Measurements from ENCODE around the gene WAC.

WAC gene

DNA sequence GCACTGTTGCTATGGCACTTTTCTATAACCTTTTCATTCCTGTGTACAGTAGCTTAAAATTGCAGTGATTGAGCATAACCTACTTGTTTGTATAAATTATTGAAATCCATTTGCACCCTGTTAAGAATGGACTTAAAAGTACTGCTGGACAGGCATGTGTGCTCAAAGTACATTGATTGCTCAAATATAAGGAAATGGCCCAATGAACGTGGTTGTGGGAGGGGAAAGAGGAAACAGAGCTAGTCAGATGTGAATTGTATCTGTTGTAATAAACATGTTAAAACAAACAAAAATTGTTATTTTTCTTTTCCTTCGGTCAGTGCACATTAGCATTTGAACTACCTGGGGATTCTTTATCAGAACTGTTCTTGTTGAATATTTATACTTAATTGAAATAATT is 87.3 kb downstream of the WAC start:
- no peak overlapping the region for H3K4me3 ChIP-seq (ENCODE audit: low read depth in 1 of 2, low read length in 2 of 2)
- no peaks in the 10 kb centered on the region for H3K4me1 ChIP-seq (ENCODE audit: control insufficient read depth in 1 of 2, insufficient read depth in 2 of 2, low read length in 2 of 2)
- H3K27ac ChIP-seq (ENCODE audit: low read depth, low read length), result no peak overlapping the region
- H3K27me3 ChIP-seq (ENCODE audit: control insufficient read depth in 1 of 2, insufficient read depth in 2 of 2, low read length in 2 of 2), result no peaks in the 10 kb centered on the region
- H3K9ac ChIP-seq (ENCODE audit: low read depth in 1 of 2, low read length in 2 of 2), result no peak overlapping the region
- peaks cover 29 to 44% of the 10 kb centered on the region in 2 donors for H3K36me3 ChIP-seq (ENCODE audit: control insufficient read depth in 1 of 2, insufficient read depth in 2 of 2, low read length in 2 of 2)
- no peaks in the 10 kb centered on the region for H3K9me3 ChIP-seq (ENCODE audit: control insufficient read depth in 1 of 2, low read length in 2 of 2)

GRCh38 chr10:28623483-28623882 is 90.6 kb downstream of the WAC start:
- H3K27ac ChIP-seq (ENCODE audit: low read depth, low read length), result no peak overlapping the region
- H3K27me3 ChIP-seq (ENCODE audit: control insufficient read depth in 1 of 2, insufficient read depth in 2 of 2, low read length in 2 of 2), result no peaks in the 10 kb centered on the region
- H3K4me3 ChIP-seq (ENCODE audit: low read depth in 1 of 2, low read length in 2 of 2), result no peak overlapping the region
- no peaks in the 10 kb centered on the region for H3K9me3 ChIP-seq (ENCODE audit: control insufficient read depth in 1 of 2, low read length in 2 of 2)
- no peaks in the 10 kb centered on the region for H3K4me1 ChIP-seq (ENCODE audit: control insufficient read depth in 1 of 2, insufficient read depth in 2 of 2, low read length in 2 of 2)
- H3K9ac ChIP-seq (ENCODE audit: low read depth in 1 of 2, low read length in 2 of 2), result no peak overlapping the region
- peaks cover 7 to 11% of the 10 kb centered on the region in 2 donors for H3K36me3 ChIP-seq (ENCODE audit: control insufficient read depth in 1 of 2, insufficient read depth in 2 of 2, low read length in 2 of 2)

GRCh38 chr10:28624351-28624750 is 91.4 kb downstream of the WAC start:
- Histone ChIP-seq H3K9me3 (ENCODE audit: control insufficient read depth in 1 of 2, low read length in 2 of 2) (no peaks in the 10 kb centered on the region), H3K27me3 (ENCODE audit: control insufficient read depth in 1 of 2, insufficient read depth in 2 of 2, low read length in 2 of 2) (peaks cover 0 to 5% of the 10 kb centered on the region in 2 donors), H3K9ac (ENCODE audit: low read depth in 1 of 2, low read length in 2 of 2) (no peak overlapping the region), H3K36me3 (ENCODE audit: control insufficient read depth in 1 of 2, insufficient read depth in 2 of 2, low read length in 2 of 2) (peaks cover 4 to 8% of the 10 kb centered on the region in 2 donors), H3K27ac (ENCODE audit: low read depth, low read length) (no peak overlapping the region), H3K4me3 (ENCODE audit: low read depth in 1 of 2, low read length in 2 of 2) (no peak overlapping the region), H3K4me1 (ENCODE audit: control insufficient read depth in 1 of 2, insufficient read depth in 2 of 2, low read length in 2 of 2) (no peaks in the 10 kb centered on the region)

DNA sequence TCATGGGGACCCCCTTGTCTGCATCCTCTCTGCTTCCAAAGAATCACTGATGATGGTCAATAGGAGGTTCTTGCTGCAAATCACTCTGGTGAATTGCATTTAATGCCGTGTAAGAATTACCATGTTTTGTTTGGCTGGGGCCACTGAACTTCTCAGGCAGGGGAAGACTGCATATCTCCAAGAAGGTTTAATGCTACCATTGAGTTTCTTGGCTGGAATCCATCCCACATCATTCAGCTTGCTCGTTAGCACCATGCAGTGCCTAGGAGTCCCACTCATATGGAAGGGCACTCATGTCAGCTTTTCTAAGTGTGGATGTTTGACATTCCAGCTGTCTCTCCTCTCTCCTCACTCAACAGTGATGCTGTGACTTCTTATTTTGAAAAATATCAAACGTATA is 94.2 kb downstream of the WAC start:
- peaks cover 0 to 5% of the 10 kb centered on the region in 2 donors for H3K27me3 ChIP-seq (ENCODE audit: control insufficient read depth in 1 of 2, insufficient read depth in 2 of 2, low read length in 2 of 2)
- no peaks in the 10 kb centered on the region for H3K9me3 ChIP-seq (ENCODE audit: control insufficient read depth in 1 of 2, low read length in 2 of 2)
- H3K36me3 ChIP-seq (ENCODE audit: control insufficient read depth in 1 of 2, insufficient read depth in 2 of 2, low read length in 2 of 2), result no peaks in the 10 kb centered on the region
- H3K27ac ChIP-seq (ENCODE audit: low read depth, low read length), result no peak overlapping the region
- no peak overlapping the region for H3K4me3 ChIP-seq (ENCODE audit: low read depth in 1 of 2, low read length in 2 of 2)
- H3K9ac ChIP-seq (ENCODE audit: low read depth in 1 of 2, low read length in 2 of 2), result no peak overlapping the region
- H3K4me1 ChIP-seq (ENCODE audit: control insufficient read depth in 1 of 2, insufficient read depth in 2 of 2, low read length in 2 of 2), result no peaks in the 10 kb centered on the region

GRCh38 chr10:28628184-28628893 is 95.4 kb downstream of the WAC start:
- no peaks in the 10 kb centered on the region for H3K36me3 ChIP-seq (ENCODE audit: control insufficient read depth in 1 of 2, insufficient read depth in 2 of 2, low read length in 2 of 2)
- H3K9ac ChIP-seq (ENCODE audit: low read depth in 1 of 2, low read length in 2 of 2), result no peak overlapping the region
- H3K4me3 ChIP-seq (ENCODE audit: low read depth in 1 of 2, low read length in 2 of 2), result no peak overlapping the region
- H3K27ac ChIP-seq (ENCODE audit: low read depth, low read length), result no peak overlapping the region
- no peaks in the 10 kb centered on the region for H3K4me1 ChIP-seq (ENCODE audit: control insufficient read depth in 1 of 2, insufficient read depth in 2 of 2, low read length in 2 of 2)
- H3K9me3 ChIP-seq (ENCODE audit: control insufficient read depth in 1 of 2, low read length in 2 of 2), result no peaks in the 10 kb centered on the region
- H3K27me3 ChIP-seq (ENCODE audit: control insufficient read depth in 1 of 2, insufficient read depth in 2 of 2, low read length in 2 of 2), result peaks cover 0 to 5% of the 10 kb centered on the region in 2 donors

DNA sequence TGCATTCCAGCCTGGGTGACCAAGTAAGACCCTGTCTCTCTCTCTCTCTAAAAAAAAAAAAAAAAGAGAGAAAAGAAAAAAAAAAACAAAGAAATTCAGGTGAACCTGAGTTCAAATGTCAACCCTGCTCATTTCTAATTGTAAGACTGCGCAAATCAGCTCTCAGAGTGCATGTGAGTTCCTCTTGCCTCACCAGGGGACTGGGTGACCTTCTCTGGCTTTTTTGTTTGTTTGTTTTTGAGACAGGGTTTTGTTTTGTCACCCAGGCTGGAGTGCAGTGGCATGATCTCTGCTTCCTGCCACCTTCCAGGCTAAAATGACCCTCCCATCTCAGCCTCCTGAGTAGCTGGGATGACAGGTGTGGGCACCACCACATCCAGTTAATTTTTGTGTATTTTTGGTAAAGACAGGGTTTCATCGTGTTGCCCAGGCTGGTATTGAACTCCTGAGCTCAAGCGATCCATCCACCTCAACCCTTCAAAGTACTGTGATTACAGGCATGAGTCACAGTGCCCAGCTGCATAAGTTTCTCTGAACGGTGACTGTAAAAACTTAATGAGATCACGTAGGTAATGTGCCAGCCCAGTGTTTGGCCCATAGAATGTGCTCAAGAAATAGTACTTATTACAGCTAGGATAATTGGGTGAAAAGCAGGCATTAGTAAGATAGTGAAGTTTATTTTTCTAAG is 99.1 kb downstream of the WAC start:
- Histone ChIP-seq H3K4me1 (ENCODE audit: control insufficient read depth in 1 of 2, insufficient read depth in 2 of 2, low read length in 2 of 2) (no peaks in the 10 kb centered on the region), H3K4me3 (ENCODE audit: low read depth in 1 of 2, low read length in 2 of 2) (no peak overlapping the region), H3K27me3 (ENCODE audit: control insufficient read depth in 1 of 2, insufficient read depth in 2 of 2, low read length in 2 of 2) (peaks cover 0 to 5% of the 10 kb centered on the region in 2 donors), H3K27ac (ENCODE audit: low read depth, low read length) (no peak overlapping the region), H3K9me3 (ENCODE audit: control insufficient read depth in 1 of 2, low read length in 2 of 2) (no peaks in the 10 kb centered on the region), H3K9ac (ENCODE audit: low read depth in 1 of 2, low read length in 2 of 2) (no peak overlapping the region), H3K36me3 (ENCODE audit: control insufficient read depth in 1 of 2, insufficient read depth in 2 of 2, low read length in 2 of 2) (no peaks in the 10 kb centered on the region)

DNA sequence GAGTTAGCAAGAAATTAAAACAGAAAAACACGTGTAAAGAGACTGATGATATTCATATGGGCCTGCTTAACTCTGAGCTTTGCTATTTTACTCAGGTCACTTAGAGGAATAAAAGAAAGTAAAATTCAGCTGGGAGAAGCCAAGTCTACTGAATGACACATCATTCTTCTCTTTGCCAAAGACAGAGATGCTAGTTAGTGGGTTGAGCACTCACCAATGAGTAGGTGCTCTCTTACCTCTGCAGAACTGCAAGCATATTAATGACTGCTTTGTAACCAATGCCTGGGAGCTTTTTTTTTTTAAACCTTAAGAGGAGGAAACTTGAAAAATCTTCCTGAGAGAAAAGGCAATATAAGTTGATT is 99.6 kb downstream of the WAC start:
- no peaks in the 10 kb centered on the region for H3K4me1 ChIP-seq (ENCODE audit: control insufficient read depth in 1 of 2, insufficient read depth in 2 of 2, low read length in 2 of 2)
- H3K36me3 ChIP-seq (ENCODE audit: control insufficient read depth in 1 of 2, insufficient read depth in 2 of 2, low read length in 2 of 2), result no peaks in the 10 kb centered on the region
- peaks cover 0 to 5% of the 10 kb centered on the region in 2 donors for H3K27me3 ChIP-seq (ENCODE audit: control insufficient read depth in 1 of 2, insufficient read depth in 2 of 2, low read length in 2 of 2)
- H3K27ac ChIP-seq (ENCODE audit: low read depth, low read length), result no peak overlapping the region
- H3K9me3 ChIP-seq (ENCODE audit: control insufficient read depth in 1 of 2, low read length in 2 of 2), result no peaks in the 10 kb centered on the region
- H3K9ac ChIP-seq (ENCODE audit: low read depth in 1 of 2, low read length in 2 of 2), result no peak overlapping the region
- H3K4me3 ChIP-seq (ENCODE audit: low read depth in 1 of 2, low read length in 2 of 2), result no peak overlapping the region

DNA sequence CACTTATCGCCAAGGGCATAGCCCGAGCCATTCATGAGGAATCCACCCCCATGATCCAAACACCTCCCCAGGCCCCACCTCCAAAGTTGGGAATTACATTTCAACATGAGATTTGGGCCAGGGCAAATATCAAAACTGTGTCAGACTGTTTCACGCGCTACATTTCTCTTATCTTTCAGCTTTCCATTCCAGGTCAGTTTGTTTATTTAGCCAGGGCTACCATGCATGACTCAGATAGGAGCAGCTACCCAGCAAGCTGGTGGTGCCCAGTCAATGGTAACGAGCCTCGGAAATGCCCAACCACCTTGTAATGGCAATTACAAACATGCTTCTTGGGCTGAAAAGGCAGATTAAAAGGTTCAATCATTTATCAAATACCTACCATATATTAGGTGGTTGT is 100.8 kb downstream of the WAC start:
- Histone ChIP-seq H3K36me3 (ENCODE audit: control insufficient read depth in 1 of 2, insufficient read depth in 2 of 2, low read length in 2 of 2) (no peaks in the 10 kb centered on the region), H3K9ac (ENCODE audit: low read depth in 1 of 2, low read length in 2 of 2) (no peak overlapping the region), H3K4me1 (ENCODE audit: control insufficient read depth in 1 of 2, insufficient read depth in 2 of 2, low read length in 2 of 2) (no peaks in the 10 kb centered on the region), H3K27me3 (ENCODE audit: control insufficient read depth in 1 of 2, insufficient read depth in 2 of 2, low read length in 2 of 2) (peaks cover 0 to 3% of the 10 kb centered on the region in 2 donors), H3K9me3 (ENCODE audit: control insufficient read depth in 1 of 2, low read length in 2 of 2) (no peaks in the 10 kb centered on the region), H3K4me3 (ENCODE audit: low read depth in 1 of 2, low read length in 2 of 2) (no peak overlapping the region), H3K27ac (ENCODE audit: low read depth, low read length) (no peak overlapping the region)

- Histone ChIP-seq H3K4me3 (ENCODE audit: low read depth in 1 of 2, low read length in 2 of 2) (no peak overlapping the region), H3K9me3 (ENCODE audit: control insufficient read depth in 1 of 2, low read length in 2 of 2) (no peaks in the 10 kb centered on the region), H3K27me3 (ENCODE audit: control insufficient read depth in 1 of 2, insufficient read depth in 2 of 2, low read length in 2 of 2) (no peaks in the 10 kb centered on the region), H3K27ac (ENCODE audit: low read depth, low read length) (no peak overlapping the region), H3K4me1 (ENCODE audit: control insufficient read depth in 1 of 2, insufficient read depth in 2 of 2, low read length in 2 of 2) (no peaks in the 10 kb centered on the region), H3K9ac (ENCODE audit: low read depth in 1 of 2, low read length in 2 of 2) (no peak overlapping the region), H3K36me3 (ENCODE audit: control insufficient read depth in 1 of 2, insufficient read depth in 2 of 2, low read length in 2 of 2) (no peaks in the 10 kb centered on the region)
Observed at GRCh38 chr10:28637346-28637745, 104.4 kb downstream of the WAC start.

- Histone ChIP-seq H3K36me3 (ENCODE audit: control insufficient read depth in 1 of 2, insufficient read depth in 2 of 2, low read length in 2 of 2) (no peaks in the 10 kb centered on the region), H3K9ac (ENCODE audit: low read depth in 1 of 2, low read length in 2 of 2) (no peak overlapping the region), H3K4me1 (ENCODE audit: control insufficient read depth in 1 of 2, insufficient read depth in 2 of 2, low read length in 2 of 2) (no peaks in the 10 kb centered on the region), H3K27me3 (ENCODE audit: control insufficient read depth in 1 of 2, insufficient read depth in 2 of 2, low read length in 2 of 2) (no peaks in the 10 kb centered on the region), H3K27ac (ENCODE audit: low read depth, low read length) (no peak overlapping the region), H3K9me3 (ENCODE audit: control insufficient read depth in 1 of 2, low read length in 2 of 2) (no peaks in the 10 kb centered on the region), H3K4me3 (ENCODE audit: low read depth in 1 of 2, low read length in 2 of 2) (no peak overlapping the region)
Observed at GRCh38 chr10:28638392-28638791, 105.5 kb downstream of the WAC start.
